HG03108 (cell line): Measurements from ENCODE around the gene RILP.
A peak's percentile ranks its signal among the peaks of the same experiment; 100 is the strongest.
"Not testable (repeated sequence)": the region's sequence is repeated elsewhere in the genome, so short reads cannot be mapped to it uniquely, and the experiment has no call there.

Source experiments
- ATAC-seq: cut with Tn5 transposase; IDR thresholded peaks from one replicate; pipeline ENCODE4 v1.9.1; 2021; ENCODE audit warnings: moderate library complexity; ENCODE audit not compliant: unreplicated experiment

RILP gene

GRCh38 chr17:1649844-1650501 is at the start of gene RILP:
Gene RILP (minus strand): TSS chr17:1649866. CDS start chr17:1649804, 62 bp downstream.
- ATAC-seq, result no peak

GRCh38 chr17:1697681-1698080 is 48.0 kb upstream of the RILP start:
- no peak for ATAC-seq

GRCh38 chr17:1695365-1695764 is 45.7 kb upstream of the RILP start:
- no peak for ATAC-seq

- no peak for ATAC-seq
Observed at GRCh38 chr17:1693339-1693738, 43.7 kb upstream of the RILP start.

- ATAC-seq, result no peak
Observed at GRCh38 chr17:1690544-1691221, 41.0 kb upstream of the RILP start.

- ATAC-seq, result not testable (repeated sequence)
Observed at GRCh38 chr17:1688405-1688804, 38.7 kb upstream of the RILP start.

- ATAC-seq, result no peak
Observed at GRCh38 chr17:1686086-1686485, 36.4 kb upstream of the RILP start.

GRCh38 chr17:1684378-1685189 is 34.9 kb upstream of the RILP start, which contains the start of gene PRPF8:
Gene PRPF8 (minus strand): TSS chr17:1684867. CDS start chr17:1684571, 296 bp downstream.
- ATAC-seq, result peak; percentile 99

- ATAC-seq, result no peak
Observed at GRCh38 chr17:1683459-1683858, 33.8 kb upstream of the RILP start.

GRCh38 chr17:1676401-1676800 is 26.7 kb upstream of the RILP start:
- no peak for ATAC-seq

- ATAC-seq, result no peak
Observed at GRCh38 chr17:1673041-1673785, 23.5 kb upstream of the RILP start.

- ATAC-seq, result not testable (repeated sequence)
Observed at GRCh38 chr17:1663934-1664333, 14.3 kb upstream of the RILP start.

- no peak for ATAC-seq
Observed at GRCh38 chr17:1661045-1661444, 11.4 kb upstream of the RILP start.

- no peak for ATAC-seq
Observed at GRCh38 chr17:1658100-1658499, 8.4 kb upstream of the RILP start.

- ATAC-seq, result no peak
Observed at GRCh38 chr17:1653735-1654134, 4.1 kb upstream of the RILP start.

GRCh38 chr17:1652794-1653193 is 3.1 kb upstream of the RILP start:
- not testable (repeated sequence) for ATAC-seq

- no peak for ATAC-seq
Observed at GRCh38 chr17:1651559-1651844, 1.8 kb upstream of the RILP start.

- no peak for ATAC-seq
Observed at GRCh38 chr17:1650731-1651558, 1.3 kb upstream of the RILP start.

- ATAC-seq, result peak; percentile 36
Observed at GRCh38 chr17:1648963-1649843, 463 bp downstream of the RILP start.
